ENCODE results near the gene GGN. TPM values are rescaled to one million over a fixed set of nuclear protein-coding genes. Genes with fewer than 3 reads are reported as not detected.
A peak's percentile ranks its signal among the peaks of the same experiment; 100 is the strongest.

GGN gene
- total RNA-seq, 1 donor from 2014 or later, result 1.5 TPM

- Mint-ChIP-seq H3K9me3 (ENCODE audit: low read depth) (no peaks in the 10 kb centered on the region), H3K4me1 (ENCODE audit: low read depth) (peaks cover 20% of the 10 kb centered on the region), H3K27me3 (ENCODE audit: low read depth) (no peaks in the 10 kb centered on the region), H3K4me3 (ENCODE audit: unreplicated experiment) (no peak overlapping the region), H3K27ac (ENCODE audit: unreplicated experiment) (no peak overlapping the region), H3K36me3 (ENCODE audit: low read depth) (peaks cover 14% of the 10 kb centered on the region)
- no peak for TF ChIP-seq CTCF (IDR thresholded peaks at IDR 0.05)
- no peak for DNase-seq (ENCODE audit: low spot score)
These were observed 2.0 kb downstream of the GGN start for GRCh38 chr19:38385804-38386257.

- no peak for TF ChIP-seq CTCF (IDR thresholded peaks at IDR 0.05)
- H3K36me3 Mint-ChIP-seq (ENCODE audit: low read depth), result peaks cover 16% of the 10 kb centered on the region
- H3K9me3 Mint-ChIP-seq (ENCODE audit: low read depth), result no peaks in the 10 kb centered on the region
- H3K4me3 Mint-ChIP-seq (ENCODE audit: unreplicated experiment), result no peak overlapping the region
- H3K27me3 Mint-ChIP-seq (ENCODE audit: low read depth), result no peaks in the 10 kb centered on the region
- peaks cover 18% of the 10 kb centered on the region for H3K4me1 Mint-ChIP-seq (ENCODE audit: low read depth)
- no peak overlapping the region for H3K27ac Mint-ChIP-seq (ENCODE audit: unreplicated experiment)
- no peak for DNase-seq (ENCODE audit: low spot score)
These were observed 2.6 kb downstream of the GGN start for GRCh38 chr19:38385057-38385803.

- H3K36me3 Mint-ChIP-seq (ENCODE audit: low read depth), result peaks cover 19% of the 10 kb centered on the region
- H3K4me1 Mint-ChIP-seq (ENCODE audit: low read depth), result peaks cover 11% of the 10 kb centered on the region
- DNase-seq (ENCODE audit: low spot score), result no peak
- H3K27ac Mint-ChIP-seq (ENCODE audit: unreplicated experiment), result no peak overlapping the region
- TF ChIP-seq CTCF (IDR thresholded peaks at IDR 0.05), result peak; percentile 47
- H3K9me3 Mint-ChIP-seq (ENCODE audit: low read depth), result no peaks in the 10 kb centered on the region
- no peaks in the 10 kb centered on the region for H3K27me3 Mint-ChIP-seq (ENCODE audit: low read depth)
- H3K4me3 Mint-ChIP-seq (ENCODE audit: unreplicated experiment), result no peak overlapping the region
These were observed 3.4 kb downstream of the GGN start for GRCh38 chr19:38384209-38385027.

- Mint-ChIP-seq H3K4me1 (ENCODE audit: low read depth) (peaks cover 9% of the 10 kb centered on the region), H3K36me3 (ENCODE audit: low read depth) (peaks cover 21% of the 10 kb centered on the region), H3K9me3 (ENCODE audit: low read depth) (no peaks in the 10 kb centered on the region), H3K4me3 (ENCODE audit: unreplicated experiment) (no peak overlapping the region), H3K27me3 (ENCODE audit: low read depth) (no peaks in the 10 kb centered on the region), H3K27ac (ENCODE audit: unreplicated experiment) (no peak overlapping the region)
- no peak for TF ChIP-seq CTCF (IDR thresholded peaks at IDR 0.05)
- DNase-seq (ENCODE audit: low spot score), result no peak
These were observed 4.1 kb downstream of the GGN start for GRCh38 chr19:38383743-38384142.

GRCh38 chr19:38383184-38383583 lies 4.7 kb downstream of the GGN start:
- no peak for TF ChIP-seq CTCF (IDR thresholded peaks at IDR 0.05)
- peaks cover 8% of the 10 kb centered on the region for H3K4me1 Mint-ChIP-seq (ENCODE audit: low read depth)
- H3K27ac Mint-ChIP-seq (ENCODE audit: unreplicated experiment), result no peak overlapping the region
- H3K27me3 Mint-ChIP-seq (ENCODE audit: low read depth), result no peaks in the 10 kb centered on the region
- DNase-seq (ENCODE audit: low spot score), result no peak
- H3K36me3 Mint-ChIP-seq (ENCODE audit: low read depth), result peaks cover 21% of the 10 kb centered on the region
- no peaks in the 10 kb centered on the region for H3K9me3 Mint-ChIP-seq (ENCODE audit: low read depth)
- H3K4me3 Mint-ChIP-seq (ENCODE audit: unreplicated experiment), result no peak overlapping the region
